ENCODE results near the gene FOXC1. TPM values are rescaled to one million over a fixed set of nuclear protein-coding genes. Genes with fewer than 3 reads are reported as not detected.

The FOXC1 gene
- total RNA-seq, 1 experiment from 2014 or later: 7.3 TPM

DNA sequence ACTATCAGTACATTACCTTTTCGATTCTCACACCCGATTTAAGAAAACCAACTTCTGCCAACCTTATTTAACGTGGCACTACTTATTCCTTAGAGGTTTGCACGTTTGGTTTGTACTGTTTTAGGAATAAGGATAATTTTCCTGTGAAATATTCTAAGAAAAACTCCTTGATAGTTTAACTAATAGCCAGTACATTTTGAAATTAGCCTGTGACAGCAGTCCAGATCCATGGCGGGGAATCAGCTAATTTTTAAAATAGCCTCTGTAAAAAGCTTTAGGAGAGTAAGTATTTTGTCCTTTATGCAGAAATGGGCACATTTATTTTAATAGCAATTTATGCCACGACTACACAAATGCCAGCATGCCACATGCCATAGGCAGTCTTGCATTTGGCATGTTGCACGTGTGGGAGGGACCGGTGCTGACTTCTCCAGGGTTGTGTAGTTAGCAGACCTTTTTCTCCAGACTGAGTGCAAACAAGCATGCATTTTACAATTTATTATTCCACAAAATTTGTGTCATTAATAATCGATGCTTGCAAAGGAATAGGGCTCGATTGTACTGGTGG is 6.2 kb downstream of the FOXC1 start:
- H3F3A ChIP-seq (ENCODE audit: low read length, unreplicated experiment): no peaks in the 10 kb centered on the region
- H4K20me1 ChIP-seq (ENCODE audit: low read length): peaks cover 16% of the 10 kb centered on the region
- TF ChIP-seq CTCF (conservative IDR thresholded peaks at IDR 0.05; ENCODE audit: low read depth, low read length) (no peak), EZH2 (IDR thresholded peaks at IDR 0.05; ENCODE audit: low read length, unreplicated experiment) (no peak), EZH2phosphoT487 (IDR thresholded peaks at IDR 0.05; ENCODE audit: borderline replicate concordance, low read length) (no peak)
- no peak overlapping the region for H2AFZ ChIP-seq (ENCODE audit: low read length)
- H3K36me3 ChIP-seq (ENCODE audit: low read depth, low read length): no peaks in the 10 kb centered on the region
- no peaks in the 10 kb centered on the region for H3K9me3 ChIP-seq (ENCODE audit: low read length)
- ATAC-seq (no peak), DNase-seq (no peak)
- H3K4me2 ChIP-seq (ENCODE audit: low read length): no peak overlapping the region
- BruUV-seq (replicated peaks): no TSS peak
- ChIA-PET CTCF (no interaction called here), POLR2A (ENCODE audit: unreplicated experiment) (no interaction called here)
- no peaks in the 10 kb centered on the region for H3K9me2 ChIP-seq (replicated peaks; ENCODE audit: low read length)
- H3K9ac ChIP-seq (ENCODE audit: low read length): no peak overlapping the region
- peaks cover 37% of the 10 kb centered on the region for H3K79me2 ChIP-seq (ENCODE audit: low read length)
- H3K27me3 ChIP-seq (ENCODE audit: low read length): no peaks in the 10 kb centered on the region
- no peak overlapping the region for H3K27ac ChIP-seq (ENCODE audit: low read length)
- no peak overlapping the region for H3K4me3 ChIP-seq (ENCODE audit: low read length)
- no peaks in the 10 kb centered on the region for H3K4me1 ChIP-seq (ENCODE audit: insufficient read depth, low read length)
- intact Hi-C loops (cut with micrococcal nuclease): no loop called here

- ATAC-seq: no peak
- Histone ChIP-seq H3K9me3 (ENCODE audit: low read length) (no peaks in the 10 kb centered on the region), H3F3A (ENCODE audit: low read length, unreplicated experiment) (no peaks in the 10 kb centered on the region), H2AFZ (ENCODE audit: low read length) (no peak overlapping the region), H3K4me1 (ENCODE audit: insufficient read depth, low read length) (no peaks in the 10 kb centered on the region), H3K27me3 (ENCODE audit: low read length) (no peaks in the 10 kb centered on the region), H3K27ac (ENCODE audit: low read length) (no peak overlapping the region), H3K9ac (ENCODE audit: low read length) (no peak overlapping the region), H3K9me2 (replicated peaks; ENCODE audit: low read length) (no peaks in the 10 kb centered on the region), H3K4me2 (ENCODE audit: low read length) (no peak overlapping the region), H3K79me2 (ENCODE audit: low read length) (peaks cover 30% of the 10 kb centered on the region), H3K36me3 (ENCODE audit: low read depth, low read length) (no peaks in the 10 kb centered on the region), H4K20me1 (ENCODE audit: low read length) (peaks cover 16% of the 10 kb centered on the region), H3K4me3 (ENCODE audit: low read length) (no peak overlapping the region)
- ChIA-PET CTCF (no interaction called here), POLR2A (ENCODE audit: unreplicated experiment) (interaction anchor here (0.6 kb wide), 1 partner anchor 302 kb away, joined by 5 read pairs; no protein-coding TSS in a partner anchor)
- BruUV-seq (replicated peaks): no TSS peak
- intact Hi-C loops (cut with micrococcal nuclease): no loop called here
- DNase-seq: no peak
- TF ChIP-seq CTCF (conservative IDR thresholded peaks at IDR 0.05; ENCODE audit: low read depth, low read length) (no peak), EZH2 (IDR thresholded peaks at IDR 0.05; ENCODE audit: low read length, unreplicated experiment) (no peak), EZH2phosphoT487 (IDR thresholded peaks at IDR 0.05; ENCODE audit: borderline replicate concordance, low read length) (no peak)
Observed at GRCh38 chr6:1616701-1617463, 7.2 kb downstream of the FOXC1 start.
